ENCODE measurements around the gene COL4A2.

Gene COL4A2

DNA sequence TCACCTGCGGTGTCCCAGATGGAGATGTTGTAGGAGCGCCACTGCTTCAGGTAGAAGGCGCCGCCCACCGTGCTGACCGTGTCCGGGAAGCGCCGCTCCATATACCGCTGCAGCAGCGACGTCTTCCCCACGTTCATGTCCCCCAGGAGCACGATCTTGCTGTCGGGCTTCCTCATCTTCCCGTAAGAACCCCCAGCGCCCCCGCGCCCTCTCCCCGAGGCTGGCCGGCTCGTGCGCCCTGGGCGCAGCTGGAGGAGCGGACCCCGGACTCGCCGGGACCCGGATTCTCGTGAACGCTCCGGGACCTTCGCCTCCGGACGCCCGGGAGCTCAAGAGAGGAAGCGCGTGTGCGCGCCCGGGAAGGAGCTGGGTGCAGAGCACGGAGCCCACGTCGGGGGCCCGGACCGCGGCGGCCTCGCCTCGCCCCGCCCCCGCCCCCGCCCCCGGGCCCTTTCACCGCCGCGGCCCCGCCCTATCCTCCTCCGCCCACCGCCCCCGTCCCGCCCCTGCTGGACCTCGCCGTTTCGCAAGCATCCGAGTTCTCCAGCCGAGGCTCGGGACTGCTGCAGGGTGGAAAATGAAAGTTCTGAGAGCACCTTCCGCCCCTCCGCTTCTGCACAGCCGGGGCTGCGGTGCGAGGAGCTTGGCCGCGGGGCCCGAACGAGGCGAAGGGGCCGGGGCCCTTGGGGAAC is 254.4 kb downstream of the COL4A2 start, which contains the start of gene RAB20:
TSS of gene RAB20 (minus strand) at position 379 of the 692 bp plus-strand sequence. CDS start at position 176, 203 bp downstream.
- Mint-ChIP-seq H3K4me1 (peaks cover 27% of the 10 kb centered on the region), H3K4me3 (peak within 1 kb of the TSS; percentile 94), H3K9me3 (no peaks in the 10 kb centered on the region), H3K27ac (peak within 1 kb of the TSS; percentile 91), H3K27me3 (no peaks in the 10 kb centered on the region), H3K36me3 (no peaks in the 10 kb centered on the region)

DNA sequence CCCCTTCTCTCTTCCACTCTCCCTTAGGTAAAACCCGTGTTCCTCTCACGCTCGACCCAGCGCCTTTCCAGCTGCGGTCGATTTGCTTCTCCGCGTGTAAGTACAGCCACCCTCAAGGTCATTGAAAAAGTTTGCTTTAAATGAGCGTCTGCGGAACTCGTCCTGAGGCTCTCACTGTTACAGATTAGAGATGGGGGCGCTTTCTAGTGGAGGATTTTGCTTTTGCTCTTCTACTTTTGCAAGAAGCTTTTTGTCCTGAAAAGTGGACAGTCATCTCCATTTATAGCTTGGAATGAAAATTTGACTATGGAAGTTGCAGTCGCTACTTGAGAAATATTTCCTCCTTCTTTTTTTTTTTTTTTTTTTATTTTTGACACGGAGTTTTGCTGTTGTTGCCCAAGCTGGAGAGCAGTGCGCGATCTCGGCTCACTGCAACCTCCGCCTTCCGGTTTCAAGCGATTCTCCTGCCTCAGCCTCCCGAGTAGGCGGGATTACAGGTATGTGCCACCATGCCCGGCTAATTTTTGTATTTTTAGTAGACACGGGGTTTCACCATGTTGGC is 255.0 kb downstream of the COL4A2 start:
- H3K27ac Mint-ChIP-seq, result peak overlapping the region; percentile 91
- H3K9me3 Mint-ChIP-seq, result no peaks in the 10 kb centered on the region
- peak overlapping the region; percentile 94 for H3K4me3 Mint-ChIP-seq
- H3K27me3 Mint-ChIP-seq, result no peaks in the 10 kb centered on the region
- H3K36me3 Mint-ChIP-seq, result no peaks in the 10 kb centered on the region
- H3K4me1 Mint-ChIP-seq, result peaks cover 27% of the 10 kb centered on the region
